Cardiac muscle cell (in vitro differentiated cells and primary cell): Measurements from ENCODE around the gene TMEM139. TPM values are rescaled to one million over a fixed set of nuclear protein-coding genes. Genes with fewer than 3 reads are reported as not detected.
"Not testable (repeated sequence)": the region's sequence is repeated elsewhere in the genome, so short reads cannot be mapped to it uniquely, and the experiment has no call there.

ENCODE experiments used
- DNase-seq, 2 donors: peaks; one replicate each; pipeline versions ENCODE4 v3.0.0 to v3.0.0-alpha.2; 2010 to 2017; ENCODE audit warnings: low read depth in 1 of 2, low spot score in 1 of 2
- H3K27ac ChIP-seq: fragments of 200-600 bp; sonication (generic); 2 replicates; pipeline ENCODE4 v1.5.1; 2016
- H3K27me3 ChIP-seq: fragments of 200-600 bp; sonication (generic); 2 replicates; pipeline ENCODE4 v1.6.0; 2016; ENCODE audit warnings: control low read depth
- H3K36me3 ChIP-seq: fragments of 200-600 bp; sonication (generic); 2 replicates; pipeline ENCODE4 v1.5.1; 2016; ENCODE audit warnings: control low read depth
- H3K4me1 ChIP-seq: fragments of 200-600 bp; sonication (generic); 2 replicates; pipeline ENCODE4 v1.8.1; 2017; ENCODE audit warnings: low read depth, mild to moderate bottlenecking, mixed run types
- H3K4me3 ChIP-seq: fragments of 200-600 bp; sonication (generic); 2 replicates; pipeline ENCODE4 v1.5.1; 2016; ENCODE audit warnings: mild to moderate bottlenecking
- H3K9me3 ChIP-seq: fragments of 200-600 bp; sonication (generic); 2 replicates; pipeline ENCODE4 v1.5.1; 2017; ENCODE audit warnings: low read depth, mild to moderate bottlenecking, control low read depth
- polyA plus RNA-seq: library from polyadenylated mRNA; unstranded; fragments of >200 nt; fragmentation: Nextera tagmentation; extraction: Ambion mirVana; gene quantifications from 2 replicates; pipeline ENCODE4 v1.2.1, GENCODE V29; 2016
- total RNA-seq: library from RNA; depleted of rRNA; stranded (reverse); fragments of >200 nt; gene quantifications from 2 replicates; pipeline ENCODE4 v1.2.3, GENCODE V29; 2016
- TF ChIP-seq, protein P1 (sequence below): IDR thresholded peaks from 2 replicates; pipeline ENCODE4 v1.5.1; 2012; ENCODE audit warnings: low read depth, mild to moderate bottlenecking, low read length

TMEM139 gene
- total and polyA plus RNA-seq, 2 experiments from 2014 or later: 0.69 to 2.0 TPM

DNA sequence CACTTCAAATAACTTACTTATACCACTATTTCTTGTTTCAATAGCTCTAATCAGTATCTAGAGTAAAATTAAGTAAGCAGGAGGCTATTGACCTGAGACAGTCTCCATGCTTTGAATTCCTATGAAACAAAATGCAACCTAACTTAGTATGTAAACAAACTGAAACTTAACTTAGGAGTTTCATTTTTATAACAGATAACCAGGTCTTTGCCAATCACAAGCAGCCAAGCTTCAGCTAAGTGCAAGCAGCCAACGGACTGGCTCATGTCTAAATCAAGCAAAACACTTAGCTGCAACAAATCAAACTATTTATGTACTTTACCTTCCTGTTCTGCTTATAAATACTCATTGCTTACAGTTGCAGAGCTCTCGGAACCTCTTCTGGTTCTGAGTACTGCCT lies 25.9 kb upstream of the TMEM139 start:
- Histone ChIP-seq H3K4me1 (peaks cover 3% of the 10 kb centered on the region), H3K9me3 (no peaks in the 10 kb centered on the region), H3K27me3 (no peaks in the 10 kb centered on the region), H3K4me3 (no peak overlapping the region), H3K36me3 (no peaks in the 10 kb centered on the region), H3K27ac (no peak overlapping the region)
- TF ChIP-seq, protein P1, sequence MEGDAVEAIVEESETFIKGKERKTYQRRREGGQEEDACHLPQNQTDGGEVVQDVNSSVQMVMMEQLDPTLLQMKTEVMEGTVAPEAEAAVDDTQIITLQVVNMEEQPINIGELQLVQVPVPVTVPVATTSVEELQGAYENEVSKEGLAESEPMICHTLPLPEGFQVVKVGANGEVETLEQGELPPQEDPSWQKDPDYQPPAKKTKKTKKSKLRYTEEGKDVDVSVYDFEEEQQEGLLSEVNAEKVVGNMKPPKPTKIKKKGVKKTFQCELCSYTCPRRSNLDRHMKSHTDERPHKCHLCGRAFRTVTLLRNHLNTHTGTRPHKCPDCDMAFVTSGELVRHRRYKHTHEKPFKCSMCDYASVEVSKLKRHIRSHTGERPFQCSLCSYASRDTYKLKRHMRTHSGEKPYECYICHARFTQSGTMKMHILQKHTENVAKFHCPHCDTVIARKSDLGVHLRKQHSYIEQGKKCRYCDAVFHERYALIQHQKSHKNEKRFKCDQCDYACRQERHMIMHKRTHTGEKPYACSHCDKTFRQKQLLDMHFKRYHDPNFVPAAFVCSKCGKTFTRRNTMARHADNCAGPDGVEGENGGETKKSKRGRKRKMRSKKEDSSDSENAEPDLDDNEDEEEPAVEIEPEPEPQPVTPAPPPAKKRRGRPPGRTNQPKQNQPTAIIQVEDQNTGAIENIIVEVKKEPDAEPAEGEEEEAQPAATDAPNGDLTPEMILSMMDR: no peak
- no peak for DNase-seq

DNA sequence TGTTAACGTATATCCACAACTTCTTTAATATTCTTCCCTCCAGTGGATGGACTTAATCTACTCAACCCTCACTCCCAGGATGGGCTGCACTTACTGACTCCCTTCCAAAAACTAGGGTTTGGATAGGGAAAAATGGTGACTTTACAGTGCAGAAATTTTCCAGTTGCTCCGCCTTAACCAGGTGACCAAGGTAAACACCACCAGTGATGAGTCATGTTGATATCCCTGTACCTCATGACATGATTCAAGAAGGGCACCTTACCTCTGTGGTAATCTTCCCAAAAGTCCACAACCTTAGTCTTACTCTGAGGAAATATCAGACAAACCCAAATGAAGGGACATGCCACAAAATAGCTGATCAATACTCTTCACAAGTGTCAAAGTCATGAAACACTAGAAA lies 25.0 kb upstream of the TMEM139 start:
- no peaks in the 10 kb centered on the region for H3K27me3 ChIP-seq
- H3K27ac ChIP-seq: no peak overlapping the region
- no peak for DNase-seq
- H3K9me3 ChIP-seq: no peaks in the 10 kb centered on the region
- H3K4me1 ChIP-seq: peaks cover 11% of the 10 kb centered on the region
- TF ChIP-seq, protein P1: no peak
- no peak overlapping the region for H3K4me3 ChIP-seq
- H3K36me3 ChIP-seq: no peaks in the 10 kb centered on the region

DNA sequence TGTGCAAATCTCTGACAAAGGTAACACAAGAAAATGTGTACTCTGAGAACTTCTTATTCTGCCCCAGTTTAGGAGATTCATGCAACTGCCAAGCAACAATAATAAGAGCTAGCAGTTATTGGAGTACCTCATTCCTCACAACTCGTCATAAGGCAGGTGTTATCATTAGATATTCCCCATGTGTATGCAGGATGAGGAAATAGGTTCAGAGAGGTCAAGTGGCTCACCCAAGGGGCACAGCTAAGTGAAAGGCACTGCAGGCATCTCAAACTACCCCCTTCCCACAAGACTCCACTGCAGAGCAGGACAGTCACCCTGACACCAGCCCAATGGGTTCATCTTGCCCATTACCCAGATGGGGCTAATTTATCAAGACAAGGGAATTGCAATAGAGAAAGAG lies 22.9 kb upstream of the TMEM139 start:
- H3K27me3 ChIP-seq: no peaks in the 10 kb centered on the region
- peaks cover 11% of the 10 kb centered on the region for H3K4me1 ChIP-seq
- peaks cover under 1% of the 10 kb centered on the region for H3K36me3 ChIP-seq
- no peak for DNase-seq
- H3K4me3 ChIP-seq: no peak overlapping the region
- no peaks in the 10 kb centered on the region for H3K9me3 ChIP-seq
- H3K27ac ChIP-seq: no peak overlapping the region
- TF ChIP-seq, protein P1: no peak

DNA sequence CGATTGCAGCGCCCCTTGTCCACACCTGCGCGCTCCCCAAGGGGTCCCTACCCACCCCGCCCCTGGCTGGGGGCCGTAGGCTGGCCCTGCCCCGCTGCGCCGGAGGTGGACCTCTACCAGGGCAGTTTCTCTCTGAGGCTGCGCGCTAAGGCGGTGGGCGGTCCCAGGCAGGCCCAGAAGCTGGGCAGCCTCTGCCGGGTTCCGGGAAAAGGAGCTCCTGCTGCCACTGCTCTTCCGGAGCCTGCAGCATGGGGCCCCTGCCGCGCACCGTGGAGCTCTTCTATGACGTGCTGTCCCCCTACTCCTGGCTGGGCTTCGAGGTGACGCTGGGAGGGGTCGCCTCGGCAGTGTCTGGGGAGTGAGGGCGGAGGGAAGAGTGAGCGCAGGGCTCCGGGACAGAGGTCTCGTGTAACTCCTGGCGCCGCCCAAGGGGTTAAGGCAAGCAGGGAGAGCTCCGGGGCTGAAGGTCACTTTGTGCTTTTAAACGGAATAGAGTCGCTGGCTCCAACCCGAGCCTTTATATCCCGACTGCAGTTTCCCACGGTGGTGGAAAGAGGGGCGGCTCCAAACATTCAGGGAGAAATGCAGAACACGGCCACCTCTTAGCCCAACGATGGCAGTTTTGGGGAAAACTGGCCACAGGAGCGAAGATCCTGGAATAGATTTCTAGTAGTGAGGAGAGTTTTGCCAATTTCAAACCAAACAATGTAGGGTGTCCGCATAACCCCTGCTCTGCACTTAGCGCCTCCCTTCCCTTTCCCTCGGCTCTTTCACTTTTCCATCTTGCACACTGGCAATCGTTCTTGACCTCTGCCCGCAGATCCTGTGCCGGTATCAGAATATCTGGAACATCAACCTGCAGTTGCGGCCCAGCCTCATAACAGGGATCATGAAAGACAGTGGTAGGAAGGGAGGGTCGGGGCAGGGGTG lies 21.2 kb upstream of the TMEM139 start, which contains the start of gene GSTK1:
Gene GSTK1, plus strand, starts transcription at position 176 of the 930 bp plus-strand sequence. Its CDS starts 73 bp downstream, at position 249.
- H3K36me3 ChIP-seq: peaks cover 10% of the 10 kb centered on the region
- H3K9me3 ChIP-seq: no peaks in the 10 kb centered on the region
- H3K4me1 ChIP-seq: peaks cover 11% of the 10 kb centered on the region
- peak within 1 kb of the TSS; percentile 86 for H3K27ac ChIP-seq
- H3K4me3 ChIP-seq: peak within 1 kb of the TSS; percentile 53
- no peaks in the 10 kb centered on the region for H3K27me3 ChIP-seq
- TF ChIP-seq, protein P1: no peak
- DNase-seq: peak; percentile 73 to 86

DNA sequence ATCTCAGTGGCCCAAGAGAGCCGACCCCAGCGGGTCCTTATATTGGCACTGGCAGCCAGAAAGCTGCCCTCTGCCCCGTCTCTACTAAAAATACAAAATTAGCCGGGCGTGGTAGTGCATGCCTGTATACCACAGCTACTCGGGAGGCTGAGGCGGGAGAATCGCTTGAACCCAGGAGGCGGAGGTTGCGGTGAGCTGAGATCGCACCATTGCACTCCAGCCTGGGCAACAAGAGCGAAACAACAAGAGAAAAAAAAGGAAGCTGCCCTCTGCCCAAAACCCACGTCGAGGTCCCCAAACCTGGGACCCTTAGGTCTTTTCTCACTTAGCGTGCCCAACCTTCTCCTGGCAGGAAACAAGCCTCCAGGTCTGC lies 20.6 kb upstream of the TMEM139 start:
- Histone ChIP-seq H3K4me3 (peak overlapping the region; percentile 53), H3K27ac (peak overlapping the region; percentile 86)

DNA sequence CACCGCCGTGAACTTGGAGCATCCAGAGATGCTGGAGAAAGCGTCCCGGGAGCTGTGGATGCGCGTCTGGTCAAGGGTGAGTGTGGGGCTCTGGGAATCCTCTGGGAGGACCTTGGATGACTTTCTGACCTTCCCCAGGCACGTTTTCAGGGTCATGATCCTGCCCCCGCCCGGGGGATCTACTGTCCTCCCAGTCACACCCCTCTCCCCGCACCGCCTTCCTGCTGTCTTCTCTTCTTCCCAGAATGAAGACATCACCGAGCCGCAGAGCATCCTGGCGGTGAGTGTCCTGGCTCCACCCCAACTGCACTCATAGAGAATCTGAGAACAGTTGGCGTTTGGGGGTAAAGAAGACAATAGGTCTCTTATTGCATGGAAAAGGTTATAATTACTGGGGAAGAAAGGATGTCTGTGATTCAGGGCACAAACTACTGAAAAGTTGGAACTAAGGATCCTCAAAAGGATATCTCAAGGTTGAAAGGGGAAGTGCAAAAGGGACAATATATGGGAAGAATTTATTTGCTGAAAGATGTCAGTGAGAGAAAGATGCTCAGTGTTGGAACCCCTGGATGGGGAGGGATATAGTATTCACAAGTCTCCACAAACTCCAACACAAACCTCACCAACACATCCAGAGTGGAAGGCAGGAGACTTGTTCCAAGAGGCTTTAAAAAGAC lies 19.6 kb upstream of the TMEM139 start:
- Histone ChIP-seq H3K27me3 (no peaks in the 10 kb centered on the region), H3K27ac (no peak overlapping the region)
- DNase-seq: no peak

More for the DNA sequence above, 20.6 kb upstream of the TMEM139 start:
- H3K36me3 ChIP-seq, H3K9me3 ChIP-seq, DNase-seq, H3K27me3 ChIP-seq, H3K4me1 ChIP-seq: not testable (repeated sequence)

More for the DNA sequence above, 19.6 kb upstream of the TMEM139 start:
- peaks cover 14% of the 10 kb centered on the region for H3K36me3 ChIP-seq
- no peaks in the 10 kb centered on the region for H3K9me3 ChIP-seq
- H3K4me3 ChIP-seq: no peak overlapping the region
- H3K4me1 ChIP-seq: peaks cover 9% of the 10 kb centered on the region
- TF ChIP-seq, protein P1: no peak
